GM18868 (cell line): Measurements from ENCODE around the gene BNC2.
"Not testable (repeated sequence)": the region's sequence is repeated elsewhere in the genome, so short reads cannot be mapped to it uniquely, and the experiment has no call there.

ENCODE experiments used
- ATAC-seq: cut with Tn5 transposase; IDR thresholded peaks from one replicate; pipeline ENCODE4 v1.9.1; 2021; ENCODE audit warnings: mild to moderate bottlenecking, moderate library complexity; ENCODE audit not compliant: unreplicated experiment

Gene BNC2

GRCh38 chr9:16469184-16469583, 401.3 kb downstream of the BNC2 start:
- no peak for ATAC-seq

DNA sequence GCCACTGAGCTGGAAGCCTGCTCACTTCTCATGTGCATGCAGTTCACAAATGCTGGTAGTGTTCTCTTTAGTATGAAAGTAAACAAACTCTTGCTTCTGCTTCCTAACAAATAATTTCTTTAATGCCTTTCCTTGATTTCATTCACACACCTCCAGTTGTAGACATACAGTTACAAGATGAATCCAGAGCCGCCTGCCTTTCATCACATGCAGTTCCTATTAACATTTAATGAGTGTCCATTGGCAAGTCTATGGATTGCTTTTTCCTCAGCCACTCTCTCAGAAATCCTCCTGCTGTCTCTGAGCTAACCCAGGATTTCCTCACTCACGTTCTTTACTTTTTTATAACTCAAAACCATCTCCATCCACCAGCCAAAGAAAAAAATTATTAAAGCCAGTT, 408.6 kb downstream of the BNC2 start:
- no peak for ATAC-seq

GRCh38 chr9:16461137-16461840, 409.2 kb downstream of the BNC2 start:
- peak; percentile 37 for ATAC-seq

DNA sequence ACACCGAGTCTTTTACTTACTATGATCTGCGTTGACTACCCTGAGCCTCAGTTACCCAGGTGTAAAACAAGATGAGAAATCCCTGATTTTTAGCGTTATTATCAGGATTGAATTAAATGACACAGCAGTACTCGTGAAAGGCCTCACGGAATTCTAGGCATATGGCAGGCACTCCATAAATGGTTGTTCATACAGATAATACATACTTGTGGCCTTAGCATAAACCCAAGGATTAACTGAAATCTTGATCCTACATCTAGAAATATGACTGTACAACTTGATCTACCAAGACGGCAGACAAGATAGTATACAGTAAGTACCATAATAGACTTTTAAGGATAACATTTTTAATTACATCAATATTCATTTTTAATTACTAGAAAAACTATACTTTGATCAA, 409.8 kb downstream of the BNC2 start:
- ATAC-seq = no peak

DNA sequence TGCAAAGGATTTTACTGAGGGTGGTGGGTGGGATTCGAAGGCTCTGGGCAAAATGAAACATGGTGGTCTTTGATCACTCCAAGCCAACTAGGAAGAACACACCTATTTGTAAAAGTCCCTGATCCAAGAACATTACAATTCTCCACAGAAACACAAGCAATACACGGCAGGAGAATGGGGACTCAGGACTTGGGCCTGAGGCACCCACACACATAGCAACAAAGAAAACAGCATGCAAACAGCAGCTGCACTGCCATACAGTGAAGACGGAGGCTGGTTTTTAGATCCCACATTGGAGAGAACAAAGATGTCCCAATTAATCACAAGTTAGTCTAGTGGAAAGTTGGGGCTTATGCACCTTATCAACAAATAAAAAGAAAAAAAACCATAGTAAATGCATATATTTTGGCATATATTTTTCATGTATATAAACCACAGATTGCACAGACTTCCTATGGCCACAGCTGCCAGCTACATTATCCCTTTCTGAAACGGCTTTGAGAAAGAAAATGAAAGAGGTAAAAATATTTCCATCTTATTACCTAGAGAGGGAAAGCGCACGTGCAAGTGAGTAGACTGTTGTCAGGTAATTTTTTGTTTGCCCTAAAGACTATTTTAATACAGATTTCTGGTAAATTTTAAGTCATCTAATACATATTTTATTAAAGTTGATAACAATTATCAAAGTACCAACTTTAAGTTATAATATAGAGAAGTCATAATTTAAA, 410.9 kb downstream of the BNC2 start:
- ATAC-seq = peak; percentile 66

- peak; percentile 85 for ATAC-seq
Measured at GRCh38 chr9:16458696-16459420, 411.6 kb downstream of the BNC2 start.

DNA sequence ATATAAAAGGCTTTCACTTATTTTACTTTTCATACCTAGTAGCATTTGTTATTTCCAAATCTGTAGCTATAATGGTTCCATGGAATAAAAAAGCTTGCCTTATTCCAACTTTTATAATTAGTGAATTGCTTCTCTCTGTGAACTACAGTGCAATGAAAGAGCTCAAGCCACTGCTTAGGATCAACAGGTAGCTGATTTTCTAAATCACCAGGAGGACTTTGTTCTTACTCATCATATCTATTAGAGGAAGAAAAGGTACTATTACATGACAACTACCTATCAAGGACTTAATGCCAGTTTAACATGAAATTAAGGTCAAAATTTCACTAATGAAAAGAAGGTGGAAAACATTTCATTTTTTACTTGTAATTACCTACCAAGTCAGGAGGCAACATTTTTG, 414.6 kb downstream of the BNC2 start:
- no peak for ATAC-seq

DNA sequence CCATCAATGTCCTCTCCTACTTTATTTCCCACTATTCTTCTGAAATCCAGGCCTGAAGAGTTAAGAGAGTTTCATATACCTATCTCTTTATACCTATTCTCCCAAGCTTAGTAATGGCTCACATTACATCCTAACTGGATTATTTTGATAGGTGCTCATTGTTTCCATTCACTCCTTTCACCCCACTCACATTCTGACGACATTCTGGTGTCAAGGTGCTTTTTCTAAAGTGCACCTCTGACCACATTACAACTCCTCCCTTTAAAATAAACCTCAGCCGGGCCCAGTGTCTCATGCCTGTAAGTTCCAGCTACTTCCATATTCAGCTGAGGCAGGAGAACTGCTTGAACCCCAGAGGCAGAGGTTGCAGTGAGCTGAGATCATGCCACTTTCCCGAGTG, 417.1 kb downstream of the BNC2 start:
- peak; percentile 41 for ATAC-seq

DNA sequence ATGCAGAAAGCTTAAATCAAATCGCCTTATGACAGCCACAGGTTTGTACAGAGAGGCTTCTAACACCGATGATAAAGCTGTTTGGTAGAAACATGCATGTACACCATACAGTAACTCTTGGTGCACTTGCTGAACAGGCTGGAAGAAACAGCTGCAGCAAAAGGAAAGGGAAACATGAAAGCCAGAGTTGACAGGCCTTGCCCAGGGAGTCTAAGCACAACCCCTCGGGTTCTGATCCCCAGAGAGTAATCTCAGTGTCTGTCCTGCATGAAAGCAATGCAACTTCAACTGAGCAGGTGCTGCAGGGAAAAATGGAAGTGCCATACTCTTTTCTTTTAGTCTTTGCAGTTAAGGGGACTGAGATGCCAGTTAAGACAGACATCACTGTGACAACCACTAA, 419.9 kb downstream of the BNC2 start:
- peak; percentile 53 for ATAC-seq

DNA sequence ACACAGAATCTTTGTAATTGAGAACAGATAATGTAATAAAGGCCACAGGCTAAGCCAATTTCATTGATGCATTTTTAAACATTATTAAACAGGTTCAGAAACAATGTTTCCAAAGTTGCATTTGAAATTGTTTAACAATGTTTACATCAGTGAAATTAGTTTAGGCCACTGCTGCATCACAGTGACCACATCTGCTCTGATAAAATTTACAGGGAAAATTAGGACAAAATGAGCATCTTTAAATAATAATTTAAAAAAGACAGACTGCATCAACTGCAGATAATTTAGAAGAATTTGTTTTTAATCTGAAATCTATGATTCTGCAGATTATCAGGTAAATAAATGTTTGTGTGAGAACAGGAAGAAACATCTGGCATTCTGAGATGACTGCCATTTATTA, 420.4 kb downstream of the BNC2 start:
- no peak for ATAC-seq

DNA sequence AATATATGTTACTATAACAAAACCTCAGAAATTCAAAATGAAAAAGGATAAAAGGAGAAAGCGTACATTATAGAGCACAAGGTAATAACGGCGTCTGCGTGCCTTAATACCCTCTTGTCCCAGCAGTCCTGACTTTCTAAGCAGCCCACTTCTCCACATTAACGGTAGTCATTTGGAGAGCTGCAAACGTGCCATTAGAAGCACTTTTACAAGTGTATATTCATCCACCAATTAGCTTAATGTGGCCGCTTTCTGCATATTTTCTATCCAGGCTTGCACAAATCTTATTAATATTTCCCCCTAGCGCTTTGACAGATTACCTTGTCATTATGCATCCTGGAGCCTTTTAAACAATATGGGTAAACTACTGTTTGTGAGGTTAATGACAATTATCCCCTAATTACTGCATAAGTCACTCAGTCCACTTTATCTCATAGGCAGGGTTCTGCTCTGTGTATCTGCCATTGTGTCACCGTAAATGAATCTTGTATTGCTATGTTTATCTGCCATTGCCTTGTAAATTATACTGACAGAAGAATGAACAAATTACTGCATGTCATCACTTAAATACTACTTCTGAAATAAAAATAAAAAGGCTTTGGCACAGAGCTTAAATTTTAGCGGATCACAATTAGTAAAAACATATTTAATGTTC, 421.3 kb downstream of the BNC2 start:
- no peak for ATAC-seq

DNA sequence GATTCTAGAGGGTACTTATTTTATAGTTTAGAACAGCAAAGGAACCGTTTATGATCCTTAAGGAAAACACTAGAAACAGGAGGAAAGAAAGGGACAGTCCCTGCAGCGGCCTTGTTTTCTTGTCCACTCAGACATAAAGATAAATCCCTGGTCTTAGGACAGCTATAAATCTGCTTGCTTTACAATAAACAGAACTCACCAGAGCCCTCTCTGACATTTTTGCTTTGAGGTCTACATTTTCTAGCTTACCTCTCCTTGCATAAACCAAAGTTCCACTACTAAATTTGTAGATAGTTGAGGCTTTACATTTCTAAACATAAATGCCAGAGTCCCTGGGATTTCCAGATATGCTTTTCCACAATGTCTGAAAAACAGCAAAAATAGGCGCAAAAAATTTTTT, 422.5 kb downstream of the BNC2 start:
- ATAC-seq = no peak

- no peak for ATAC-seq
Measured at GRCh38 chr9:16446636-16447035, 423.8 kb downstream of the BNC2 start.

DNA sequence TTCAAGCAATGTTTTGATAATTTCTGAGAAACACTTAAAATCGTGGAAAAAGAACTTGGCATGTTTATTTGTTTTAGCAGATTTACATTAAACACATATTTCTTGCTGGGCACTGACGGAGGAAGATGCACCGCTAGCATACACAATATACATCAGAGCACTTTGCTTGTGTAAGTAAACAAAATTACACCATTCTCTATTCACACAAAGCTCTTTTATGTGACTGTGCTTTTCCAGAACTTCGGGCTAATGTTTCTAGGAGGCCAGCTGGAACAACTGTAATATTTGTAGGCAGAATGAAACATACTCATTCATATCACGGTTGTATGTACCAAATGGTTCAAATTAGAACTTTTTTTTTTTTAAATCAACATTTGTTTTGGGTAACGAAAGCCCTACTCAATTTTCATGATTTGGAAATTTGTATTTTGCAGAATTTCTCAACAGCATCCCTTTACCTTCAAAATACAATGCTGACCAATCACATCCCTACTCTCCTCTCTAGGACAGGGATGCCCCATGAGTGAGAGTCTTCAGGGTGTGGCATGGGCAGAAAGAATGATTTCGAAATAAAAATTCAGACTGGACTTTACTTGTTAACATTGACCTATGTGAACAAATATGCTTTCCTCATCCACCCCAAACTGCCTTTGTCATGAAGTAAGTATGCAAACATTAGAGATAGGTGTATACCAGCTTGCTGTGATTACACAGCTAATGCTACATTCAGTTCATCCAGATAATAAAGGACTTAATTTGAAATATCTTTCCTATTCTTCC, 425.1 kb downstream of the BNC2 start:
- no peak for ATAC-seq

GRCh38 chr9:16442622-16443021, 427.8 kb downstream of the BNC2 start:
- no peak for ATAC-seq

GRCh38 chr9:16441791-16442190, 428.7 kb downstream of the BNC2 start:
- no peak for ATAC-seq

DNA sequence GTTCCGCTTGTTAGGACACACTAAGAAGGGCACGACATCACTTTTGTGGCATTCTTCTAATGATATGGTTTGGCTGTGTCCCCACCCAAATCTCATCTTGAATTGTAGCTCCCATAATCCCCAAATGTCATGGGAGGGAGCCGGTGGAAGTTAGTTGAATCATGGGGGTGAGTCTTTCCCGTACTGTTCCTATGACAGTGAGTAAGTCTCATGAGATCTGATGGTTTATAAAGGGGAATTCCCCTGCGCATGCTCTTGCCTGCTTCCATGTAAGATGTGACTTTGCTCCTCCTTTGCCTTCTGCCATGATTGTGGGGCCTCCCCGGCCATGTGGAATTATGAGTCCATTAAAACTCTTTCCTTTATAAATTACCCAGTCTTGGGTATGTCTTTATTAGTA, 431.6 kb downstream of the BNC2 start:
- ATAC-seq = not testable (repeated sequence)

DNA sequence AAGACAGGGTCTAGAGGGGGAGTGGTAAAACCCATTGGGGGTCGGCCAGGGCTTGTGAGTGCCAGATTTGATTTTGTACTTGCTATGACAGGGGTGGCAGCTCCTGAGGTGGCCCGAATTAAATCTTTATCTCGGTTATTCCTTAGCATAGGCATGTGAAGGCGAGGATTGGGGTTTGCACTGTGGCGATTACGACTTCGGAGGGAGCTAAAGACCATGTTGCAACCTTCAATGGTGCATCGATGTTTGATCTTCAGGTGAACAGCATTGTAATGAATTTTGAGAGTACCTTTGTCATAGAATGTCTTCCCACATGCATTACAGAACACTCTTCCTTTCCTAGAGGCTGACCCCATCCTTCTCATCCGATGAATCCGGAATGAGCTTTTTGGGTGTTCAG, 433.9 kb downstream of the BNC2 start:
- no peak for ATAC-seq

GRCh38 chr9:16434526-16434925, 435.9 kb downstream of the BNC2 start:
- ATAC-seq = no peak

DNA sequence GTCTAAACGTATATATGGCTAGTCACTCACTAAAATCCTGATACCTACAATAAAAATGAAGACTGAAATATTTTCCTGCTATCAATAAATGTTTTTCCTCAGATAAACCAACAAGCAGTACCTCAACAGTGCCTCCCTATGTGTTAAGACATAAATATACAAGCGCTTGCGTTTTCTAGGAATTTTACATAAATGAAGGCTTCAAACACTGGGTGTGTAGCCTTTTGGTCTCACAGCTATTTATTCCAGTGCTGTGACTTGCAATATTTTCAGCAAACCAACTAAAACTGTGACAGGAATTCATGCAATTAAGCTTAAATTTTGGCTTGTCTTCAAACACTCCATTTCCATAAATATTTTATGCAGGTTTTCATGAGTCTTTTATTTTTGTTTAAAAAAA, 437.0 kb downstream of the BNC2 start:
- ATAC-seq = no peak
